Keratinocyte (primary cell): ENCODE results near the gene TRPM2. TPM values are rescaled to one million over a fixed set of nuclear protein-coding genes. Genes with fewer than 3 reads are reported as not detected.

ENCODE experiments used
- DNase-seq: peaks from one replicate; pipeline ENCODE4 v3.0.0-alpha.2; 2011; ENCODE audit warnings: low read depth, missing footprints, low spot score
- FAIRE-seq: peaks from 2 replicates; lab custom pipeline; 2011; peaks lifted over from hg19 to GRCh38; lab: Jason Lieb, UNC
- H2AFZ ChIP-seq: 2 replicates; pipeline ENCODE4 v1.6.0; 2012; ENCODE audit warnings: low read length, control low read depth, inconsistent platforms; ENCODE audit not compliant: control insufficient read depth
- H3K27ac ChIP-seq: 2 replicates; pipeline ENCODE4 v1.5.1; 2011; ENCODE audit warnings: low read length; ENCODE audit not compliant: control insufficient read depth, insufficient read depth
- H3K27me3 ChIP-seq: 3 replicates; pipeline ENCODE4 v1.6.0; 2011; ENCODE audit warnings: low read length; ENCODE audit not compliant: control insufficient read depth, insufficient read depth; ENCODE audit errors: extremely low read depth
- H3K36me3 ChIP-seq, 2 experiments: 2 replicates in 1 of 2; 3 replicates in 1 of 2; pipeline ENCODE4 v1.5.1; 2011; ENCODE audit warnings: low read length in 2 of 2, mild to moderate bottlenecking in 1 of 2; ENCODE audit not compliant: control insufficient read depth in 2 of 2, insufficient read depth in 2 of 2; ENCODE audit errors: extremely low read depth in 1 of 2
- H3K4me1 ChIP-seq: 3 replicates; pipeline ENCODE4 v1.5.1; 2011; ENCODE audit warnings: low read length; ENCODE audit not compliant: control insufficient read depth, insufficient read depth; ENCODE audit errors: extremely low read depth
- H3K4me2 ChIP-seq: 3 replicates; pipeline ENCODE4 v1.6.0; 2011; ENCODE audit warnings: low read depth, low read length; ENCODE audit not compliant: control insufficient read depth, insufficient read depth; ENCODE audit errors: extremely low read depth
- H3K4me3 ChIP-seq, 3 experiments: fragments of 200-600 bp in 1 of 3; sonication (generic) in 1 of 3; 2 replicates in 2 of 3; 3 replicates in 1 of 3; pipeline ENCODE4 v1.5.1; 2011 to 2016; ENCODE audit warnings: low read length in 3 of 3, mild to moderate bottlenecking in 3 of 3, control low read depth in 2 of 3, inconsistent platforms in 1 of 3, low read depth in 1 of 3, mixed read lengths in 1 of 3, mixed run types in 1 of 3, moderate library complexity in 1 of 3; ENCODE audit not compliant: control insufficient read depth in 2 of 3, insufficient read depth in 2 of 3; ENCODE audit errors: extremely low read depth in 1 of 3
- H3K79me2 ChIP-seq: 2 replicates; pipeline ENCODE4 v1.6.0; 2012; ENCODE audit warnings: low read length; ENCODE audit not compliant: control insufficient read depth, insufficient read depth
- H3K9ac ChIP-seq: 3 replicates; pipeline ENCODE4 v1.6.0; 2011; ENCODE audit warnings: low read length; ENCODE audit not compliant: control insufficient read depth, insufficient read depth; ENCODE audit errors: extremely low read depth
- H3K9me1 ChIP-seq: 3 replicates; pipeline ENCODE4 v1.6.0; 2011; ENCODE audit warnings: low read length; ENCODE audit not compliant: control insufficient read depth, insufficient read depth; ENCODE audit errors: extremely low read depth
- H3K9me3 ChIP-seq: 2 replicates; pipeline ENCODE4 v1.5.1; 2012; ENCODE audit warnings: low read depth, low read length; ENCODE audit not compliant: control insufficient read depth
- H4K20me1 ChIP-seq: 3 replicates; pipeline ENCODE4 v1.6.0; 2011; ENCODE audit warnings: low read length; ENCODE audit not compliant: control insufficient read depth, insufficient read depth; ENCODE audit errors: extremely low read depth
- CTCF ChIP-seq, 3 experiments: IDR thresholded peaks in 1 of 3; conservative IDR thresholded peaks in 1 of 3; optimal IDR thresholded peaks in 1 of 3; 2 replicates in 2 of 3; 3 replicates in 1 of 3; pipeline versions ENCODE3 to v1.5.1; 2011; ENCODE audit warnings: low read length in 3 of 3, mild to moderate bottlenecking in 3 of 3, moderate library complexity in 2 of 3, control low read depth in 1 of 3, inconsistent platforms in 1 of 3; ENCODE audit not compliant: insufficient read depth in 2 of 3; ENCODE audit errors: extremely low read depth in 1 of 3
- EZH2 ChIP-seq: IDR thresholded peaks from one replicate; pipeline ENCODE4 v1.6.1; 2012; ENCODE audit warnings: inconsistent platforms, mild to moderate bottlenecking, low read length, moderate library complexity
- dilution Hi-C: fragments of 300-500 bp; cut with MboI; formaldehyde crosslinking; loops from one replicate; pipeline ENCODE4 v1.7.0; 2020; ENCODE audit warnings: low sequenced_read_pairs; ENCODE audit not compliant: extremely low pct_ligation_motif_present
- polyA plus RNA-seq, 5 experiments: library from polyadenylated mRNA; depleted of rRNA in 3 of 5; stranded (reverse) in 3 of 5; stranded (forward) in 1 of 5; unstranded in 1 of 5; fragments of >200 nt; gene quantifications; 1 replicate in 1 of 5; 2 replicates in 3 of 5; 3 replicates in 1 of 5; pipeline versions ENCODE4 v1.2.1 to v1.2.3, GENCODE V29; 2011 to 2012; ENCODE audit warnings: missing spikeins in 2 of 5, low read depth in 1 of 5, low replicate concordance in 1 of 5

Gene TRPM2
- polyA plus RNA-seq, 1 donor (not counting 4 experiments of a cell fraction or from before 2014, with no cell fraction given) = 0.31 TPM

GRCh38 chr21:44419679-44420078, 66.3 kb downstream of the TRPM2 start:
- Histone ChIP-seq H3K4me1 (no peaks in the 10 kb centered on the region), H3K79me2 (no peaks in the 10 kb centered on the region), H3K9me3 (peaks cover 22% of the 10 kb centered on the region), H3K27me3 (no peaks in the 10 kb centered on the region), H4K20me1 (no peaks in the 10 kb centered on the region), H3K4me2 (no peak overlapping the region), H3K27ac (no peak overlapping the region), H3K36me3 (no peaks in the 10 kb centered on the region), H3K4me3 (no peak overlapping the region), H3K9ac (no peak overlapping the region), H3K9me1 (no peaks in the 10 kb centered on the region), H2AFZ (no peak overlapping the region)
- dilution Hi-C loops = no loop called here
- no peak for FAIRE-seq
- no peak for DNase-seq
- TF ChIP-seq EZH2 = no peak
- no peak for TF ChIP-seq CTCF (optimal IDR thresholded peaks at IDR 0.05 in 1 of 3, IDR thresholded peaks at IDR 0.05 in 1 of 3, conservative IDR thresholded peaks at IDR 0.05 in 1 of 3; ENCODE audit: extremely low read depth in 1 of 3, insufficient read depth in 2 of 3, low read length in 3 of 3)

- dilution Hi-C loops = no loop called here
- no peak for FAIRE-seq
- Histone ChIP-seq H4K20me1 (no peaks in the 10 kb centered on the region), H3K27me3 (no peaks in the 10 kb centered on the region), H3K9ac (no peak overlapping the region), H3K79me2 (no peaks in the 10 kb centered on the region), H2AFZ (no peak overlapping the region), H3K4me3 (no peak overlapping the region), H3K27ac (no peak overlapping the region), H3K9me1 (no peaks in the 10 kb centered on the region), H3K4me1 (no peaks in the 10 kb centered on the region), H3K4me2 (no peak overlapping the region), H3K9me3 (peaks cover 17% of the 10 kb centered on the region), H3K36me3 (no peaks in the 10 kb centered on the region)
- no peak for DNase-seq
- no peak for TF ChIP-seq CTCF (optimal IDR thresholded peaks at IDR 0.05 in 1 of 3, IDR thresholded peaks at IDR 0.05 in 1 of 3, conservative IDR thresholded peaks at IDR 0.05 in 1 of 3; ENCODE audit: extremely low read depth in 1 of 3, insufficient read depth in 2 of 3, low read length in 3 of 3)
- no peak for TF ChIP-seq EZH2
These were observed 67.2 kb downstream of the TRPM2 start for GRCh38 chr21:44420416-44421205.
